Right cardiac atrium (tissue), 5 donors: Measurements from ENCODE around the gene DNM2. TPM values are rescaled to one million over a fixed set of nuclear protein-coding genes. Genes with fewer than 3 reads are reported as not detected.
"Not testable (repeated sequence)": the region's sequence is repeated elsewhere in the genome, so short reads cannot be mapped to it uniquely, and the experiment has no call there.

Source experiments
- ATAC-seq, 2 donors: fragments of 200-7000 bp; cut with Tn5 transposase; one replicate each; pipeline versions ENCODE4 v1.8.0 to v1.9.1; 2020; ENCODE audit warnings: moderate library complexity in 2 of 2, mild to moderate bottlenecking in 1 of 2
- DNase-seq, 3 donors: peaks; one replicate each; pipeline ENCODE4 v3.0.0-alpha.2; 2020
- H3K27ac ChIP-seq: one replicate; pipeline ENCODE4 v1.5.1; 2013; ENCODE audit warnings: mild to moderate bottlenecking, low read length, control low read depth, moderate library complexity
- H3K27me3 ChIP-seq: one replicate; pipeline ENCODE4 v1.6.1; 2013; ENCODE audit not compliant: control insufficient read depth, insufficient read depth
- H3K4me1 ChIP-seq: one replicate; pipeline ENCODE4 v1.6.1; 2013; ENCODE audit warnings: low read length; ENCODE audit not compliant: control insufficient read depth, insufficient read depth
- H3K4me3 ChIP-seq: one replicate; pipeline ENCODE4 v1.5.1; 2013; ENCODE audit warnings: low read length, control low read depth
- H3K9me3 ChIP-seq: one replicate; pipeline ENCODE4 v1.6.1; 2013; ENCODE audit warnings: low read length; ENCODE audit not compliant: control insufficient read depth
- WGBS: extraction: QIAGEN DNeasy Blood & Tissue Kit; methylation state at CpG from one replicate; pipeline ENCODE4 v1.1.7; 2013; 5-methylcytosine and 5-hydroxymethylcytosine counted together
- intact Hi-C, 4 donors: fragments of 100-400 bp; cut with DNase I; formaldehyde crosslinking; loops; one replicate each; pipeline versions ENCODE4 v1.11.0 to v1.14.0; 2022 to 2023
- polyA plus RNA-seq: library from polyadenylated mRNA; stranded (reverse); fragments of 200-250 nt; gene quantifications from one replicate; pipeline ENCODE4 v1.2.3, GENCODE V29; 2013
- total RNA-seq, 4 donors: library from RNA; stranded (reverse); fragmentation: NEBNext Ultra II Directional; extraction: Animal tissue kit (Norgen Biotek cat#: 25700); gene quantifications; one replicate each; pipeline ENCODE4 v1.2.1, GENCODE V29; 2021
- donor health status: healthy with polysubstance abuse.
- donor health status: DM: no; HTN: yes; CAD: no.
- donor health status: DM: no; HTN: no; CAD: no.
- donor health status: DM: no; HTN: yes; CAD: no; lungs with severe emphysema.
- donor health status: DM: yes; HTN: yes; CAD: no.

Gene DNM2
- total and polyA plus RNA-seq, 5 donors, result 129 to 202 (median 180) TPM

- H3K4me3 ChIP-seq, ATAC-seq, H3K27ac ChIP-seq, H3K9me3 ChIP-seq, DNase-seq, intact Hi-C loops, H3K27me3 ChIP-seq: not testable (repeated sequence)
- 90% methylated on average over 8 of the region's 8 CpGs for WGBS
- H3K4me1 ChIP-seq, result peaks cover 51% of the 10 kb centered on the region
These were observed 28.6 kb downstream of the DNM2 start for GRCh38 chr19:10746437-10746836.

GRCh38 chr19:10747271-10747670, 29.4 kb downstream of the DNM2 start:
- no peak overlapping the region for H3K4me3 ChIP-seq
- ATAC-seq (no peak), DNase-seq (peak in 1 of 3 donors; percentile 70)
- intact Hi-C loops, result no loop called here
- WGBS, result 36% methylated on average over 6 of the region's 6 CpGs
- H3K27me3 ChIP-seq, result no peaks in the 10 kb centered on the region
- peaks cover 48% of the 10 kb centered on the region for H3K4me1 ChIP-seq
- peak overlapping the region; percentile 18 for H3K27ac ChIP-seq
- no peaks in the 10 kb centered on the region for H3K9me3 ChIP-seq

DNA sequence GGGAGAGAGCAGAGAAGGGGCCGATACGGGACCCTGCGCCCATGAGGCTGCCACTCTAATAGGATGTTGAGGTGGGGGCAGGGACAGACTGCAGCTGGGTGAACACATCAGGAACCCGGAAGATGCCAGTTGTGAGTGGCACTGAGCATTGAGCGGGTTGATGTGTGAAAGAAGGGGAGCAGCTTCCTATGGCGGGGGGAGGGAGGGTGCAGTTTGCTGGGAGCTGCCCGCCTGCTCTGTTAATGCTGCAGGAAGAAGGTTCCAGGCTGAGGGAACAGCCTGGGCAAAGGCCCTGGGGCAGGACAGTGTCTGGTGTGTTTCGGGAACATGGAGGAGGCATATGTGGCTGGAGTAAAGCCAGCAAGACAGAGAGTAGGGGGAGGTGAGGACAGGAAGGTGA, 29.8 kb downstream of the DNM2 start:
- H3K4me1 ChIP-seq, result peaks cover 47% of the 10 kb centered on the region
- no peak overlapping the region for H3K4me3 ChIP-seq
- intact Hi-C loops, result no loop called here
- peak overlapping the region; percentile 18 for H3K27ac ChIP-seq
- no peak for ATAC-seq
- 82% methylated on average over 8 of the region's 8 CpGs for WGBS
- no peaks in the 10 kb centered on the region for H3K27me3 ChIP-seq
- H3K9me3 ChIP-seq, result no peaks in the 10 kb centered on the region
- peak in 1 of 3 donors; percentile 39 for DNase-seq

GRCh38 chr19:10748195-10748926, 30.5 kb downstream of the DNM2 start:
- ATAC-seq (no peak), DNase-seq (peak in 1 of 3 donors; percentile 46)
- Histone ChIP-seq H3K4me3 (no peak overlapping the region), H3K4me1 (peaks cover 41% of the 10 kb centered on the region), H3K27me3 (no peaks in the 10 kb centered on the region), H3K9me3 (no peaks in the 10 kb centered on the region), H3K27ac (peak overlapping the region; percentile 61)
- intact Hi-C loops, result no loop called here
- 80% methylated on average over 20 of the region's 20 CpGs for WGBS

DNA sequence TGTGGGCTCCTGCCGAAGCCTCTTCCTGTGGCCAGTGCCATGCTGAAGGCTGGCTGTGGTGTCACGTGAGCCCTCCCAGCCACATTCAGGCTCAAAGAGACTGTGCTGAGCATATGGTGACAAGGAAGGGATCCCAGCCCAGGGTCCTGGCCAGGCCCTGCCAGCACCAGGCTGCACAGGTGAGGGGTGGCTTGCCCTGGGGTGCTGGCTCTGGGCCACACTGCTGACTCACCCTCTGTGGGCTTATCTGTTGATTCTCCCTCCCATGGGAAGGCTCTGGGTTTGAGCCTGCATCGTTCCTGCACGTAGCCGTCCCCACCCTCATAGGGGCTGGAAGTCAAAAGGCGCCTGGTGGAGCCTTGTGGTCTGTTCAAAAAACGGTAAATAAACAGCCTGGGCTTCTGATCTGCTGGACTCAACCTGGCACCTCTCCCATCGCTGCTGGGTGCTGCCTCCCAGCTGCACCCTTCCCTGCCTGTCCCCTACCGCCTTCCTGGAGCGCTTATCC, 31.1 kb downstream of the DNM2 start:
- DNase-seq (peak; percentile 72 to 80 (median 75)), ATAC-seq (peak; percentile 39 to 85)
- WGBS, result 33% methylated on average over 10 of the region's 10 CpGs
- Histone ChIP-seq H3K27me3 (no peaks in the 10 kb centered on the region), H3K27ac (peak overlapping the region; percentile 61), H3K4me3 (no peak overlapping the region), H3K9me3 (no peaks in the 10 kb centered on the region), H3K4me1 (peaks cover 41% of the 10 kb centered on the region)
- intact Hi-C loops, result no loop called here

DNA sequence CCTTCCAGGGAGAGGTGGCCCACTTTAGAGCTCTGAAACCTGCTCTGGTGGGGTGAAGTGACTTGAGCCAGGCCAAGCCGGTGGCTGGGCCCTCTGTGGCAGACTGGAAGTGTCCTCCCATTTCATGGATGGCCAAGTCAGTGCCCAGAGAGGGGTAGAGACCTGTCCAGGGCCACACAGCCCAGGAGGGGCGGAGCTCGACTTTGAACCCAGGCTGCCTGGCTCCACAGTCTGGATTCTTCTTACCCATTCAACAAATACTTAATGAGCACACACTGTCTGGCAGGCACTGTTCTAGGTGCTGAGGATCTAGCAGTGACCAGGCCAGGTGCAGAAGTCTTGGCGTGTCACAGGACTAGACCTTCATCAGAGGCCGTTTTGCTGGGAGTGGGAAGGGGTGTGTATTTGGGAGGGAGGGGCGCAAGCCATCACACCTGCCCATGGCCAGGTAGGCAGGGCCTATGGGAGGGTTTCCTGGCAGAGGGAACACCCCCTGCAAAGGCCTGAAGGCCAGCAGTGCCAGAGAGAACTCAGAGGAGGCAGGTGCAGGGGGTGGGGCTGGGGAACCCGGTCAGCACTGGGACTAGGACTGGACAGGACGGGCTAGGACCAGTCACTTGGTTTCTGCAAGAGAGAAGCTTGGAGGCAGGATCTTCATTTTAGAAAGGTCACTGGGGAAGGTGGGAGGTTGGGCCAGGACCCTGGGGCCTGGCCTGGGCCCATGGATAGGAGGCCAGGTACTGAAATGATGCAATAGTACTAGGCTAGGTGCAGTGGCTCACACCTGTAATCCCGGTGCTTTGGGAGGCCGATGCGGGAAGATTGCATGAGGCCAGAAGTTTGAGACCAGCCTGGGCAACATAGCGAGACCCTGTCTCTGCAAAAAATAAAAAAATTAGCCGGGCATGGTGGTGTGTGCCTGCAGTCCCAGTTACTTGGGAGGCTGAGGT, 31.8 kb downstream of the DNM2 start:
- Histone ChIP-seq H3K27me3 (no peaks in the 10 kb centered on the region), H3K4me3 (no peak overlapping the region), H3K4me1 (peaks cover 34% of the 10 kb centered on the region), H3K9me3 (no peaks in the 10 kb centered on the region), H3K27ac (peak overlapping the region; percentile 61)
- ATAC-seq (no peak), DNase-seq (peak in 1 of 3 donors; percentile 12)
- intact Hi-C loops, result no loop called here
- 91% methylated on average over 13 of the region's 13 CpGs for WGBS

DNA sequence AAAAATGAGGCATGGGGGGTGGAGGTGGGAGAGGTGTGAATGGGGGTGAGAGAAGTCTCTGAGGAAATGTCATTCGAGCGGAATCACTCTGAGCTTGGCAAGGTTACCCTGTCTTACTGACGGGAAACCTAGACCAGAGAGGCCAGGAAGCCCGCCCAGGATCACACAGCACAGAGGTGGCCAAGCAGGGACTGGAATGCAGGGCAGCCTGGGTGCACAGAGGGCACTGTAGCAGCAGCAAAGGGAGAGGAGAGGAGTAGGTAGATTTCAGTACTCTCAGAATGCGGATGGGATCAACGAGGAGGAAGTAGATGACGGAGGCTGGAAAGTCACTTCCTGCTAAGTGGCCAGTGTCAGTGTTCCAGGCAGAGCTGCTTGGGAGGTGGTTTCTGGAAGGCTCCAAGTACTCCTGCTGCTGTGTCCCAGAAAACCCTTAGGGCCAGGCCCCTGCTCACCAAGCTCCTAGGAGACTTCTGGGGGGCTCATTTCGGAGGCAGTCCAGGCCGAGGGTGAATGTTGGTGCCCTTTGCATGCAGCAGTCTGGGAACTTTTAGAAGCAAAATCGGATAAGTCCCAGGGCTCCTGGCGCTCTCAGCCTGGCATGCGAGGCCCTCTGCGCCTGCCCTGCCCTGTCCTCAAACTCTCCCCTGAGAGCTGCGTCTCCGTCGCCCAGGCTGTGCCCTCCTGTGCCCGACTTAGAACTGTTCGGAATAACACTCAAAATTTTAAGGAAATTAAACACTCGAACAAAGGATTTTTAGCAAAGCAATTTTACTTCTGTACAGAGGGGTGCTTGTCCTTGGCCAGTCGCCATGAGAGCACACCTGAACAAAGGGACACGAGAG, 33.5 kb downstream of the DNM2 start:
- peak in 2 of 3 donors; percentile 41 to 50 for DNase-seq
- H3K27ac ChIP-seq, result peak overlapping the region; percentile 87
- H3K4me1 ChIP-seq, result peaks cover 34% of the 10 kb centered on the region
- no peaks in the 10 kb centered on the region for H3K9me3 ChIP-seq
- H3K4me3 ChIP-seq, result no peak overlapping the region
- peak; percentile 34 to 50 for ATAC-seq
- intact Hi-C loops, result no loop called here
- WGBS, result 45% methylated on average over 21 of the region's 21 CpGs
- H3K27me3 ChIP-seq, result no peaks in the 10 kb centered on the region

DNA sequence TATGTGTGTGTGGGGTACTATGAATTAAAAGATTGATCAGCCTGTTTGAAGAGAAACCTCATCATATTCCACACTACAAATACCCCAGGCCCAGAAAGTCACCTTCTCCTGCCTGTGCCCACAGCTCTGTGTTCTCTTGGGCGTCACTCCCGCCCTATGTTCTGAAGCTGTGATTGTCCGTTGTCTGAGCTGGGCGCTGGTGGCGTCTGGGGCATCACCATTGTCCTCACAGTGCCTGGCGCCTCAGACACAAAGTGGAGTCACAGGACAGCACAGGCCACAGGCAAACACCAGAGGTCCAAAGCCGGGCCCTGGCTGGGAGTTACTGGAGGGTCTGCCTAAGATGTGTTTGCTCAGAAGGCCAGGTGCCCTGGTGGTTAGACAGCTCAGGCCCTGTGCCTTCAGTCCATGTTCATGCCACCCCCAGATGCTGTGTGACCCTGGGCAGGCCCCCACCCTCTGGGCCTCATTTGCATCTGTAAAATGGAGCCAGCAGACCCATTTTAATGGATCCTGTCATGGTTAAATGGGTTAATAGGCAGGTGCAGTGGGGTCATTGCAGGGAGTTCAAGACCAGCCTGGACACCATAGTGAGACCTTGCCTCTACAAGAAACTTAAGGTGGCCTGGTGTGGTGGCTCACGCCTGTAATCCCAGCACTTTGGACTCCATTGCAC, 34.5 kb downstream of the DNM2 start:
- ATAC-seq (peak; percentile 19 to 54), DNase-seq (peak in 1 of 3 donors; percentile 71)
- Histone ChIP-seq H3K27me3 (no peaks in the 10 kb centered on the region), H3K4me3 (no peak overlapping the region), H3K4me1 (peaks cover 32% of the 10 kb centered on the region), H3K9me3 (no peaks in the 10 kb centered on the region), H3K27ac (peak overlapping the region; percentile 87)
- 81% methylated on average over 8 of the region's 8 CpGs for WGBS
- intact Hi-C loops, result no loop called here

GRCh38 chr19:10752913-10753704, 35.2 kb downstream of the DNM2 start:
- ATAC-seq, result no peak
- peak overlapping the region; percentile 87 for H3K27ac ChIP-seq
- WGBS, result 79% methylated on average over 10 of the region's 10 CpGs
- H3K4me3 ChIP-seq, result no peak overlapping the region
- intact Hi-C loops, result no loop called here
- DNase-seq, result no peak
- no peaks in the 10 kb centered on the region for H3K9me3 ChIP-seq
- peaks cover 29% of the 10 kb centered on the region for H3K4me1 ChIP-seq
- H3K27me3 ChIP-seq, result no peaks in the 10 kb centered on the region
